Measurements from ENCODE around the gene NADSYN1. TPM values are rescaled to one million over a fixed set of nuclear protein-coding genes. Genes with fewer than 3 reads are reported as not detected.

The NADSYN1 gene
- total RNA-seq, 2 experiments from 2014 or later, result 79.4 to 88.8 TPM

GRCh38 chr11:71542382-71542781 lies 89.4 kb downstream of the NADSYN1 start:
- Mint-ChIP-seq H3K36me3 (ENCODE audit: low read depth) (no peaks in the 10 kb centered on the region), H3K27ac (no peak overlapping the region), H3K9me3 (ENCODE audit: low read depth) (peaks cover 9% of the 10 kb centered on the region), H3K4me1 (peaks cover 22% of the 10 kb centered on the region), H3K27me3 (peaks cover 13% of the 10 kb centered on the region), H3K4me3 (no peak overlapping the region)
- no peak for DNase-seq
- CTCF ChIA-PET, result interaction anchor here (0.6 kb wide), 1 partner anchor 8 kb away, joined by 4 read pairs; no protein-coding TSS in a partner anchor
- intact Hi-C loops (cut with DNase I, micrococcal nuclease), result loop anchor here in 1 of 2 experiments (5.0 kb wide), 1 partner anchor 95 kb away; the partner anchor contains the start of gene DHCR7
- no peak for ATAC-seq
- POLR2A ChIA-PET, result no interaction called here

GRCh38 chr11:71542879-71543777 lies 90.1 kb downstream of the NADSYN1 start:
- no peak overlapping the region for H3K4me3 Mint-ChIP-seq
- ATAC-seq, result peak; percentile 66
- ChIA-PET CTCF (no interaction called here), POLR2A (no interaction called here)
- H3K27ac Mint-ChIP-seq, result no peak overlapping the region
- H3K36me3 Mint-ChIP-seq (ENCODE audit: low read depth), result no peaks in the 10 kb centered on the region
- peaks cover 19% of the 10 kb centered on the region for H3K27me3 Mint-ChIP-seq
- H3K9me3 Mint-ChIP-seq (ENCODE audit: low read depth), result peaks cover 9% of the 10 kb centered on the region
- H3K4me1 Mint-ChIP-seq, result peaks cover 22% of the 10 kb centered on the region
- intact Hi-C loops (cut with DNase I, micrococcal nuclease), result loop anchor here in 1 of 2 experiments (5.0 kb wide), 1 partner anchor 96 kb away; the partner anchor contains the start of gene DHCR7
- peak; percentile 44 for DNase-seq

GRCh38 chr11:71543866-71544265 lies 90.9 kb downstream of the NADSYN1 start:
- H3K27ac Mint-ChIP-seq, result no peak overlapping the region
- H3K4me3 Mint-ChIP-seq, result no peak overlapping the region
- H3K9me3 Mint-ChIP-seq (ENCODE audit: low read depth), result peaks cover 9% of the 10 kb centered on the region
- peaks cover 19% of the 10 kb centered on the region for H3K27me3 Mint-ChIP-seq
- peaks cover 22% of the 10 kb centered on the region for H3K4me1 Mint-ChIP-seq
- ATAC-seq, result no peak
- no peaks in the 10 kb centered on the region for H3K36me3 Mint-ChIP-seq (ENCODE audit: low read depth)
- intact Hi-C loops (cut with DNase I, micrococcal nuclease), result loop anchor here in 1 of 2 experiments (5.0 kb wide), 1 partner anchor 97 kb away; the partner anchor contains the start of gene DHCR7
- CTCF ChIA-PET, result no interaction called here
- POLR2A ChIA-PET, result no interaction called here
- peak; percentile 17 for DNase-seq

GRCh38 chr11:71544525-71545214 lies 91.7 kb downstream of the NADSYN1 start:
- ATAC-seq, result no peak
- intact Hi-C loops (cut with DNase I, micrococcal nuclease), result loop anchor here in 1 of 2 experiments (5.0 kb wide), 1 partner anchor 97 kb away; the partner anchor contains the start of gene DHCR7

GRCh38 chr11:71545405-71545966 lies 92.5 kb downstream of the NADSYN1 start:
- Mint-ChIP-seq H3K27ac (no peak overlapping the region), H3K36me3 (ENCODE audit: low read depth) (no peaks in the 10 kb centered on the region), H3K4me1 (peaks cover 22% of the 10 kb centered on the region), H3K27me3 (peaks cover 20% of the 10 kb centered on the region), H3K9me3 (ENCODE audit: low read depth) (peaks cover 9% of the 10 kb centered on the region), H3K4me3 (no peak overlapping the region)
- intact Hi-C loops (cut with DNase I, micrococcal nuclease), result no loop called here
- no peak for DNase-seq
- CTCF ChIA-PET, result no interaction called here
- ATAC-seq, result no peak
- POLR2A ChIA-PET, result no interaction called here

More at GRCh38 chr11:71544525-71545214, 91.7 kb downstream of the NADSYN1 start:
- CTCF ChIA-PET, result interaction anchor here (0.5 kb wide), 1 partner anchor 164 kb away, joined by 3 read pairs; no protein-coding TSS in a partner anchor
- POLR2A ChIA-PET, result no interaction called here
- DNase-seq, result no peak
- H3K4me3 Mint-ChIP-seq, result no peak overlapping the region
- H3K9me3 Mint-ChIP-seq (ENCODE audit: low read depth), result peaks cover 9% of the 10 kb centered on the region
- no peaks in the 10 kb centered on the region for H3K36me3 Mint-ChIP-seq (ENCODE audit: low read depth)
- no peak overlapping the region for H3K27ac Mint-ChIP-seq
- H3K27me3 Mint-ChIP-seq, result peaks cover 19% of the 10 kb centered on the region
- H3K4me1 Mint-ChIP-seq, result peaks cover 22% of the 10 kb centered on the region

GRCh38 chr11:71548120-71548519 lies 95.1 kb downstream of the NADSYN1 start, which contains the start of gene KRTAP5-9:
TSS of gene KRTAP5-9 (plus strand) at chr11:71548420. CDS start at chr11:71548658, 238 bp downstream.
- H3K27me3 Mint-ChIP-seq, result peaks cover 16% of the 10 kb centered on the region
- H3K9me3 Mint-ChIP-seq (ENCODE audit: low read depth), result no peaks in the 10 kb centered on the region
- peaks cover 15% of the 10 kb centered on the region for H3K4me1 Mint-ChIP-seq
- no peaks in the 10 kb centered on the region for H3K36me3 Mint-ChIP-seq (ENCODE audit: low read depth)
- ChIA-PET CTCF (no interaction called here), POLR2A (no interaction called here)
- DNase-seq, result no peak
- no peak within 1 kb of the TSS for H3K4me3 Mint-ChIP-seq
- ATAC-seq, result no peak
- H3K27ac Mint-ChIP-seq, result no peak within 1 kb of the TSS
- intact Hi-C loops (cut with DNase I, micrococcal nuclease), result no loop called here

- ATAC-seq (no peak), DNase-seq (no peak)
- Mint-ChIP-seq H3K27ac (no peak overlapping the region), H3K27me3 (peaks cover 16% of the 10 kb centered on the region), H3K36me3 (ENCODE audit: low read depth) (no peaks in the 10 kb centered on the region), H3K4me3 (no peak overlapping the region), H3K9me3 (ENCODE audit: low read depth) (no peaks in the 10 kb centered on the region), H3K4me1 (peaks cover 9% of the 10 kb centered on the region)
- POLR2A ChIA-PET, result no interaction called here
- intact Hi-C loops (cut with DNase I, micrococcal nuclease), result no loop called here
- CTCF ChIA-PET, result no interaction called here
Observed at GRCh38 chr11:71548716-71549151, 95.7 kb downstream of the NADSYN1 start.

Small RNA genes within 50 kb of the gene (microRNA-seq; reads per million reads assigned to microRNA genes)
- not detected for gene MIR6754 (ENCODE audit: borderline replicate concordance)

Other genes with a start within 250 kb of the NADSYN1 start
- gene SHANK2, start 200.6 kb upstream of the NADSYN1 start, total RNA-seq, result not detected
- gene DHCR7, start 4.8 kb upstream of the NADSYN1 start, total RNA-seq, result 10 to 100 TPM; 57.3 to 64.0 TPM
- under 1 TPM in 1 of 2 experiments, not detected in 1; 0.16 TPM for gene KRTAP5-7, start 74.1 kb downstream of the NADSYN1 start, total RNA-seq
- gene KRTAP5-8, start 84.8 kb downstream of the NADSYN1 start, total RNA-seq, result not detected
- gene KRTAP5-9, start 95.2 kb downstream of the NADSYN1 start, total RNA-seq, result under 1 TPM in 1 of 2 experiments, not detected in 1; 0.21 TPM
- not detected for gene KRTAP5-10, start 112.4 kb downstream of the NADSYN1 start, total RNA-seq
- not detected for gene KRTAP5-11, start 129.7 kb downstream of the NADSYN1 start, total RNA-seq

All from activated CD4-positive, alpha-beta T cell treated with anti-CD3 and anti-CD28 coated beads for 36 hours (primary cell).